NK-92 (cell line): Measurements from ENCODE around the gene GRHPR.
"Not testable (repeated sequence)": the region's sequence is repeated elsewhere in the genome, so short reads cannot be mapped to it uniquely, and the experiment has no call there.

Experiments used
- DNase-seq: peaks from one replicate; lab custom pipeline; 2025; ENCODE audit not compliant: unreplicated experiment; lab: John Stamatoyannopoulos, UW

GRHPR gene

GRCh38 chr9:37420271-37421215, 2.0 kb upstream of the GRHPR start:
- DNase-seq, result no peak

- no peak for DNase-seq
These were observed 595 bp upstream of the GRHPR start for GRCh38 chr9:37421914-37422288.

GRCh38 chr9:37423508-37423907, 1.0 kb downstream of the GRHPR start:
- DNase-seq, result no peak

- no peak for DNase-seq
These were observed 1.7 kb downstream of the GRHPR start for GRCh38 chr9:37424204-37424685.

- no peak for DNase-seq
These were observed 2.3 kb downstream of the GRHPR start for GRCh38 chr9:37424686-37425297.

GRCh38 chr9:37425298-37425752, 2.8 kb downstream of the GRHPR start:
- DNase-seq, result no peak

- DNase-seq, result not testable (repeated sequence)
These were observed 3.9 kb downstream of the GRHPR start for GRCh38 chr9:37426431-37426830.

GRCh38 chr9:37426846-37427245, 4.3 kb downstream of the GRHPR start:
- no peak for DNase-seq

- DNase-seq, result no peak
These were observed 5.8 kb downstream of the GRHPR start for GRCh38 chr9:37428345-37428744.

- no peak for DNase-seq
These were observed 7.2 kb downstream of the GRHPR start for GRCh38 chr9:37429441-37430285.

- no peak for DNase-seq
These were observed 8.5 kb downstream of the GRHPR start for GRCh38 chr9:37430841-37431597.

- no peak for DNase-seq
These were observed 9.5 kb downstream of the GRHPR start for GRCh38 chr9:37432020-37432419.

- no peak for DNase-seq
These were observed 11.4 kb downstream of the GRHPR start for GRCh38 chr9:37433867-37434371.

GRCh38 chr9:37436540-37436939, 14.0 kb downstream of the GRHPR start:
- no peak for DNase-seq

- no peak for DNase-seq
These were observed 14.5 kb downstream of the GRHPR start for GRCh38 chr9:37437010-37437409.

- DNase-seq, result no peak
These were observed 15.1 kb downstream of the GRHPR start for GRCh38 chr9:37437621-37438020.

GRCh38 chr9:37438359-37438758, 15.9 kb downstream of the GRHPR start:
- no peak for DNase-seq

GRCh38 chr9:37441776-37442370, 19.4 kb downstream of the GRHPR start:
- no peak for DNase-seq

GRCh38 chr9:37442556-37442955, 20.1 kb downstream of the GRHPR start:
- DNase-seq, result no peak

GRCh38 chr9:37443566-37443965, 21.1 kb downstream of the GRHPR start:
- no peak for DNase-seq
